OCI-LY1 (cell line): ENCODE results near the gene PLCG2.

Experiments
- EZH2 ChIP-seq: fragments of 200-600 bp; sonication (generic), shearing (Covaris generic); IDR thresholded peaks from 2 replicates; pipeline ENCODE4 v1.8.0; 2017; ENCODE audit warnings: borderline replicate concordance, mixed run types, mild to moderate bottlenecking, antibody characterized with exemption, low read length, moderate library complexity, mixed read lengths
- TF ChIP-seq, protein P1 (sequence below): fragments of 200-600 bp; sonication (generic), shearing (Covaris generic); IDR thresholded peaks from 2 replicates; pipeline ENCODE4 v1.5.1; 2017; ENCODE audit warnings: mild to moderate bottlenecking, antibody characterized with exemption, low read length, moderate library complexity, mixed read lengths

GRCh38 chr16:81932668-81933067, 153.6 kb downstream of the PLCG2 start:
- no peak for TF ChIP-seq EZH2
- TF ChIP-seq, protein P1, sequence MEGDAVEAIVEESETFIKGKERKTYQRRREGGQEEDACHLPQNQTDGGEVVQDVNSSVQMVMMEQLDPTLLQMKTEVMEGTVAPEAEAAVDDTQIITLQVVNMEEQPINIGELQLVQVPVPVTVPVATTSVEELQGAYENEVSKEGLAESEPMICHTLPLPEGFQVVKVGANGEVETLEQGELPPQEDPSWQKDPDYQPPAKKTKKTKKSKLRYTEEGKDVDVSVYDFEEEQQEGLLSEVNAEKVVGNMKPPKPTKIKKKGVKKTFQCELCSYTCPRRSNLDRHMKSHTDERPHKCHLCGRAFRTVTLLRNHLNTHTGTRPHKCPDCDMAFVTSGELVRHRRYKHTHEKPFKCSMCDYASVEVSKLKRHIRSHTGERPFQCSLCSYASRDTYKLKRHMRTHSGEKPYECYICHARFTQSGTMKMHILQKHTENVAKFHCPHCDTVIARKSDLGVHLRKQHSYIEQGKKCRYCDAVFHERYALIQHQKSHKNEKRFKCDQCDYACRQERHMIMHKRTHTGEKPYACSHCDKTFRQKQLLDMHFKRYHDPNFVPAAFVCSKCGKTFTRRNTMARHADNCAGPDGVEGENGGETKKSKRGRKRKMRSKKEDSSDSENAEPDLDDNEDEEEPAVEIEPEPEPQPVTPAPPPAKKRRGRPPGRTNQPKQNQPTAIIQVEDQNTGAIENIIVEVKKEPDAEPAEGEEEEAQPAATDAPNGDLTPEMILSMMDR = no peak
